ENCODE results near the gene C1orf21.

- TF ChIP-seq CTCF (IDR thresholded peaks at IDR 0.05) (no peak), POLR2A (IDR thresholded peaks at IDR 0.05) (no peak)
Measured at GRCh38 chr1:184555665-184556641, 169.1 kb downstream of the C1orf21 start.

All from Peyer's patch (tissue), 4 donors.